Activated B cell treated with CpG ODN at 0.5 μM for 24 hours (primary cell): ENCODE measurements around the gene IL37. TPM values are rescaled to one million over a fixed set of nuclear protein-coding genes. Genes with fewer than 3 reads are reported as not detected.

Source experiments
- ATAC-seq: fragments of 200-7000 bp; cut with Tn5 transposase; one replicate; pipeline ENCODE4 v1.10.0; 2021; ENCODE audit warnings: low read depth, mild to moderate bottlenecking, moderate library complexity
- CTCF ChIA-PET: fragments of 350-600 bp; sonication (Branson Sonifier 250); formaldehyde crosslinking; loops from one replicate; lab custom pipeline; 2021; ENCODE audit warnings: antibody characterized with exemption; lab: Charles Lee
- POLR2A ChIA-PET: fragments of 350-600 bp; sonication (Branson Sonifier 250); formaldehyde crosslinking; loops from one replicate; lab custom pipeline; 2021; ENCODE audit warnings: antibody characterized with exemption; lab: Charles Lee
- DNase-seq: peaks from one replicate; pipeline ENCODE4 v3.0.0; 2022
- H3K27ac Mint-ChIP-seq: one replicate; pipeline ENCODE4 v1.8.0; 2020; ENCODE audit warnings: mixed read lengths
- H3K27me3 Mint-ChIP-seq: one replicate; pipeline ENCODE4 v1.8.0; 2021; ENCODE audit warnings: mixed read lengths
- H3K36me3 Mint-ChIP-seq: one replicate; pipeline ENCODE4 v1.8.0; 2021; ENCODE audit warnings: low read depth, mixed read lengths
- H3K4me1 Mint-ChIP-seq: one replicate; pipeline ENCODE4 v1.8.0; 2021; ENCODE audit warnings: mixed read lengths
- H3K4me3 Mint-ChIP-seq: one replicate; pipeline ENCODE4 v1.8.0; 2020; ENCODE audit warnings: mild to moderate bottlenecking, mixed read lengths
- H3K9me3 Mint-ChIP-seq: one replicate; pipeline ENCODE4 v1.8.0; 2020; ENCODE audit warnings: mixed read lengths
- CTCF ChIP-seq: fragments of 200-600 bp; IDR thresholded peaks from one replicate; pipeline ENCODE4 v1.8.0; 2022; ENCODE audit warnings: antibody characterized with exemption, mild to moderate bottlenecking
- intact Hi-C: fragments of 100-400 bp; cut with micrococcal nuclease; formaldehyde crosslinking; loops from one replicate; pipeline ENCODE4 v1.15.1; 2024
- total RNA-seq: library from RNA; stranded (reverse); gene quantifications from 2 replicates; pipeline ENCODE4 v1.2.3, GENCODE V29; 2022

IL37 gene
- total RNA-seq, 1 donor from 2014 or later, result not detected

GRCh38 chr2:112919086-112919485 is 8.1 kb downstream of the IL37 start:
- CTCF ChIA-PET, result no interaction called here
- no peak overlapping the region for H3K4me3 Mint-ChIP-seq
- peaks cover 4% of the 10 kb centered on the region for H3K9me3 Mint-ChIP-seq
- no peaks in the 10 kb centered on the region for H3K27me3 Mint-ChIP-seq
- TF ChIP-seq CTCF, result no peak
- no peaks in the 10 kb centered on the region for H3K4me1 Mint-ChIP-seq
- POLR2A ChIA-PET, result no interaction called here
- ATAC-seq (no peak), DNase-seq (no peak)
- H3K27ac Mint-ChIP-seq, result no peak overlapping the region
- intact Hi-C loops, result no loop called here
- H3K36me3 Mint-ChIP-seq, result no peaks in the 10 kb centered on the region

- DNase-seq (no peak), ATAC-seq (no peak)
- Mint-ChIP-seq H3K27ac (no peak overlapping the region), H3K27me3 (no peaks in the 10 kb centered on the region), H3K4me1 (peaks cover 7% of the 10 kb centered on the region), H3K36me3 (no peaks in the 10 kb centered on the region), H3K4me3 (no peak overlapping the region), H3K9me3 (peaks cover 4% of the 10 kb centered on the region)
- POLR2A ChIA-PET, result no interaction called here
- CTCF ChIA-PET, result interaction anchor here (1.8 kb wide), 1 partner anchor 172 kb away, joined by 4 read pairs; no protein-coding TSS in a partner anchor
- TF ChIP-seq CTCF, result no peak
- intact Hi-C loops, result no loop called here
These were observed 10.1 kb downstream of the IL37 start for GRCh38 chr2:112920923-112921532.

GRCh38 chr2:112921982-112922381 is 11.0 kb downstream of the IL37 start:
- Mint-ChIP-seq H3K4me1 (peaks cover 7% of the 10 kb centered on the region), H3K4me3 (no peak overlapping the region), H3K27ac (no peak overlapping the region), H3K9me3 (peaks cover 4% of the 10 kb centered on the region), H3K27me3 (peaks cover 1% of the 10 kb centered on the region), H3K36me3 (no peaks in the 10 kb centered on the region)
- TF ChIP-seq CTCF, result no peak
- intact Hi-C loops, result no loop called here
- ChIA-PET POLR2A (no interaction called here), CTCF (interaction anchor here (1.8 kb wide), 1 partner anchor 173 kb away, joined by 4 read pairs; no protein-coding TSS in a partner anchor)
- ATAC-seq, result no peak
- no peak for DNase-seq

GRCh38 chr2:112923237-112923966 is 12.4 kb downstream of the IL37 start:
- Mint-ChIP-seq H3K9me3 (peaks cover 4% of the 10 kb centered on the region), H3K4me1 (peaks cover 7% of the 10 kb centered on the region), H3K36me3 (no peaks in the 10 kb centered on the region), H3K27me3 (peaks cover 9% of the 10 kb centered on the region), H3K27ac (no peak overlapping the region), H3K4me3 (no peak overlapping the region)
- TF ChIP-seq CTCF, result no peak
- no peak for ATAC-seq
- intact Hi-C loops, result no loop called here
- no peak for DNase-seq
- ChIA-PET POLR2A (interaction anchor here (0.6 kb wide), 1 partner anchor 16 kb away, joined by 3 read pairs; no protein-coding TSS in a partner anchor), CTCF (interaction anchor here (0.9 to 1.1 kb wide), 2 partner anchors 38 to 194 kb away, joined by 3 to 4 read pairs; no protein-coding TSS in a partner anchor)

- no peak overlapping the region for H3K27ac Mint-ChIP-seq
- no peaks in the 10 kb centered on the region for H3K36me3 Mint-ChIP-seq
- peaks cover 7% of the 10 kb centered on the region for H3K4me1 Mint-ChIP-seq
- intact Hi-C loops, result no loop called here
- H3K4me3 Mint-ChIP-seq, result no peak overlapping the region
- ATAC-seq (no peak), DNase-seq (no peak)
- POLR2A ChIA-PET, result interaction anchor here (0.6 kb wide), 1 partner anchor 17 kb away, joined by 3 read pairs; no protein-coding TSS in a partner anchor
- H3K9me3 Mint-ChIP-seq, result peaks cover 4% of the 10 kb centered on the region
- H3K27me3 Mint-ChIP-seq, result peaks cover 9% of the 10 kb centered on the region
- TF ChIP-seq CTCF, result no peak
- CTCF ChIA-PET, result interaction anchor here (1.1 kb wide), 1 partner anchor 194 kb away, joined by 4 read pairs; no protein-coding TSS in a partner anchor
These were observed 13.0 kb downstream of the IL37 start for GRCh38 chr2:112923967-112924338.
